ENCODE data around the gene NTM. TPM values are rescaled to one million over a fixed set of nuclear protein-coding genes. Genes with fewer than 3 reads are reported as not detected.

The NTM gene
- total and polyA plus RNA-seq, 2 donors from 2014 or later: 0.92 to 10.3 TPM

- no peak overlapping the region for H3K4me3 ChIP-seq (ENCODE audit: low read length in 3 of 3)
- H3K36me3 ChIP-seq (ENCODE audit: control insufficient read depth in 2 of 3, insufficient read depth in 3 of 3, low read length in 3 of 3): no peaks in the 10 kb centered on the region
- peaks cover 2% of the 10 kb centered on the region for H3K27me3 ChIP-seq (ENCODE audit: control insufficient read depth, insufficient read depth, low read length)
- H3K4me1 ChIP-seq (ENCODE audit: control insufficient read depth in 2 of 3, insufficient read depth in 2 of 3, low read depth in 1 of 3, low read length in 3 of 3): no peaks in the 10 kb centered on the region
- no peak overlapping the region for H3K27ac ChIP-seq (ENCODE audit: low read depth in 2 of 2, low read length in 2 of 2)
- no peak overlapping the region for H3K9ac ChIP-seq (ENCODE audit: low read length in 3 of 3)
- H3K9me3 ChIP-seq (ENCODE audit: control insufficient read depth in 2 of 3, insufficient read depth in 1 of 3, low read length in 3 of 3): no peaks in the 10 kb centered on the region
- intact Hi-C loops (cut with DNase I): no loop called here
- FAIRE-seq (no peak), DNase-seq (no peak)
- no peak for TF ChIP-seq CTCF (IDR thresholded peaks at IDR 0.05; ENCODE audit: borderline replicate concordance, extremely low read depth, insufficient read depth)
These were observed 105.9 kb downstream of the NTM start for GRCh38 chr11:131476266-131476665.

DNA sequence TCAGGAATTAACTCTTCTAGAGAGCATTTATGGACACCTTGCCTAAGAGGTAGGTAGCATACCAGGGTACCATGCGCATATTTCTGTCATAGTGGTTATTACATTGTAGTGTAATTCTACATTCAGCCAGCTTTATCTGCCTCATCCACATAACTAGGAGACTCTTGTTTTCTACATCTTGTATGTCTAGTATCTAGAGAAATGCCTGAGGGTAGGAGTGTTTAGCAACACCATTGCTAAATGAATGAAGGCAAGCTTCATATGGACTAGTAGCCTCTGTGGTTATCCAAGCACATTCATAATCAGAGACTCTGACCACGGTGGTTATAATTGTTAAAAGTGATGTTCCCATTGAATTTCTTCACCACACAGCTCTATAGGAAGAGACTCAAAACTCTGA lies 107.9 kb downstream of the NTM start:
- Histone ChIP-seq H3K36me3 (ENCODE audit: control insufficient read depth in 2 of 3, insufficient read depth in 3 of 3, low read length in 3 of 3) (no peaks in the 10 kb centered on the region), H3K4me1 (ENCODE audit: control insufficient read depth in 2 of 3, insufficient read depth in 2 of 3, low read depth in 1 of 3, low read length in 3 of 3) (no peaks in the 10 kb centered on the region), H3K27me3 (ENCODE audit: control insufficient read depth, insufficient read depth, low read length) (peaks cover 5% of the 10 kb centered on the region), H3K9me3 (ENCODE audit: control insufficient read depth in 2 of 3, insufficient read depth in 1 of 3, low read length in 3 of 3) (no peaks in the 10 kb centered on the region), H3K4me3 (ENCODE audit: low read length in 3 of 3) (no peak overlapping the region), H3K9ac (ENCODE audit: low read length in 3 of 3) (no peak overlapping the region), H3K27ac (ENCODE audit: low read depth in 2 of 2, low read length in 2 of 2) (no peak overlapping the region)
- FAIRE-seq (no peak), DNase-seq (no peak)
- no peak for TF ChIP-seq CTCF (IDR thresholded peaks at IDR 0.05; ENCODE audit: borderline replicate concordance, extremely low read depth, insufficient read depth)
- intact Hi-C loops (cut with DNase I): no loop called here

GRCh38 chr11:131481303-131481702 lies 110.9 kb downstream of the NTM start:
- H3K36me3 ChIP-seq (ENCODE audit: control insufficient read depth in 2 of 3, insufficient read depth in 3 of 3, low read length in 3 of 3): no peaks in the 10 kb centered on the region
- FAIRE-seq: no peak

More at GRCh38 chr11:131481303-131481702, 110.9 kb downstream of the NTM start:
- DNase-seq: no peak
- H3K4me1 ChIP-seq (ENCODE audit: control insufficient read depth in 2 of 3, insufficient read depth in 2 of 3, low read depth in 1 of 3, low read length in 3 of 3): no peaks in the 10 kb centered on the region
- TF ChIP-seq CTCF (IDR thresholded peaks at IDR 0.05; ENCODE audit: borderline replicate concordance, extremely low read depth, insufficient read depth): no peak
- H3K27ac ChIP-seq (ENCODE audit: low read depth in 2 of 2, low read length in 2 of 2): no peak overlapping the region
- intact Hi-C loops (cut with DNase I): no loop called here
- no peak overlapping the region for H3K9ac ChIP-seq (ENCODE audit: low read length in 3 of 3)
- H3K4me3 ChIP-seq (ENCODE audit: low read length in 3 of 3): no peak overlapping the region
- H3K27me3 ChIP-seq (ENCODE audit: control insufficient read depth, insufficient read depth, low read length): peaks cover 5% of the 10 kb centered on the region
- H3K9me3 ChIP-seq (ENCODE audit: control insufficient read depth in 2 of 3, insufficient read depth in 1 of 3, low read length in 3 of 3): no peaks in the 10 kb centered on the region
